Tibial artery (tissue), 4 donors: ENCODE data around the gene CSNK2A1.
A peak's percentile ranks its signal among the peaks of the same experiment; 100 is the strongest.

Source experiments
- DNase-seq, 2 donors: peaks; one replicate each; pipeline ENCODE4 v3.0.0-alpha.2; 2019
- H3K27ac ChIP-seq, 2 donors: fragments of 200-600 bp; sonication (generic) in 1 of 2; 1 replicate in 1 of 2; 2 replicates in 1 of 2; pipeline ENCODE4 v1.5.1; 2018 to 2019; ENCODE audit warnings: mild to moderate bottlenecking in 1 of 2
- H3K27me3 ChIP-seq, 2 donors: fragments of 200-600 bp; sonication (generic) in 1 of 2; one replicate each; pipeline versions ENCODE4 v1.5.1 to v1.6.0; 2016 to 2019
- H3K36me3 ChIP-seq, 3 donors: fragments of 200-600 bp; sonication (generic) in 2 of 3; one replicate each; pipeline ENCODE4 v1.5.1; 2016 to 2019; ENCODE audit warnings: mild to moderate bottlenecking in 2 of 3
- H3K4me1 ChIP-seq, 4 donors: fragments of 200-600 bp; sonication (generic) in 2 of 4; 1 replicate in 3 of 4; 2 replicates in 1 of 4; pipeline ENCODE4 v1.5.1; 2016 to 2019
- H3K4me3 ChIP-seq, 2 donors: fragments of 200-600 bp; sonication (generic) in 1 of 2; 1 replicate in 1 of 2; 2 replicates in 1 of 2; pipeline ENCODE4 v1.5.1; 2018 to 2019; ENCODE audit warnings: mild to moderate bottlenecking in 2 of 2
- H3K9me3 ChIP-seq, 3 donors: fragments of 200-600 bp; sonication (generic) in 1 of 3; one replicate each; pipeline ENCODE4 v1.5.1; 2016 to 2019
- CTCF ChIP-seq, 2 experiments: fragments of 200-600 bp in 1 of 2; fragments of 450-650 bp in 1 of 2; IDR thresholded peaks; one replicate each; pipeline ENCODE4 v1.5.1; 2017 to 2019; ENCODE audit warnings: antibody characterized with exemption in 2 of 2, mild to moderate bottlenecking in 1 of 2, moderate library complexity in 1 of 2
- intact Hi-C: fragments of 100-400 bp; cut with DNase I; formaldehyde crosslinking; loops from one replicate; pipeline ENCODE4 v1.15.0; 2023; ENCODE audit warnings: low total_unique reads

The CSNK2A1 gene

GRCh38 chr20:428658-429200 is 114.9 kb downstream of the CSNK2A1 start:
- Histone ChIP-seq H3K36me3 (peaks cover 33 to 85% (median 50%) of the 10 kb centered on the region in 3 donors), H3K27ac (no peak overlapping the region), H3K27me3 (no peaks in the 10 kb centered on the region), H3K4me3 (no peak overlapping the region), H3K4me1 (no peaks in the 10 kb centered on the region), H3K9me3 (no peaks in the 10 kb centered on the region)
- intact Hi-C loops, result no loop called here
- TF ChIP-seq CTCF (IDR thresholded peaks at IDR 0.05), result no peak
- DNase-seq, result peak in 1 of 2 donors; percentile 60

- no peaks in the 10 kb centered on the region for H3K27me3 ChIP-seq
- H3K4me3 ChIP-seq, result no peak overlapping the region
- no peak for TF ChIP-seq CTCF (IDR thresholded peaks at IDR 0.05)
- H3K27ac ChIP-seq, result no peak overlapping the region
- peak in 1 of 2 donors; percentile 59 for DNase-seq
- no peaks in the 10 kb centered on the region for H3K4me1 ChIP-seq
- H3K9me3 ChIP-seq, result no peaks in the 10 kb centered on the region
- intact Hi-C loops, result no loop called here
- peaks cover 40 to 87% (median 54%) of the 10 kb centered on the region in 3 donors for H3K36me3 ChIP-seq
Observed at GRCh38 chr20:427849-428657, 115.5 kb downstream of the CSNK2A1 start.

GRCh38 chr20:427401-427800 is 116.2 kb downstream of the CSNK2A1 start:
- no peaks in the 10 kb centered on the region for H3K4me1 ChIP-seq
- intact Hi-C loops, result no loop called here
- peaks cover 40 to 87% (median 61%) of the 10 kb centered on the region in 3 donors for H3K36me3 ChIP-seq
- peak in 1 of 2 donors; percentile 34 for DNase-seq
- no peak overlapping the region for H3K4me3 ChIP-seq
- no peak overlapping the region for H3K27ac ChIP-seq
- no peaks in the 10 kb centered on the region for H3K27me3 ChIP-seq
- TF ChIP-seq CTCF (IDR thresholded peaks at IDR 0.05), result no peak
- no peaks in the 10 kb centered on the region for H3K9me3 ChIP-seq

GRCh38 chr20:426566-426965 is 117.0 kb downstream of the CSNK2A1 start:
- Histone ChIP-seq H3K27me3 (no peaks in the 10 kb centered on the region), H3K27ac (no peak overlapping the region), H3K36me3 (peaks cover 40 to 87% (median 69%) of the 10 kb centered on the region in 3 donors), H3K4me3 (no peak overlapping the region), H3K9me3 (no peaks in the 10 kb centered on the region), H3K4me1 (no peaks in the 10 kb centered on the region)
- DNase-seq, result no peak
- intact Hi-C loops, result no loop called here
- TF ChIP-seq CTCF (IDR thresholded peaks at IDR 0.05), result no peak
